HFFc6 (cell line): ENCODE results near the gene TMEM212. TPM values are rescaled to one million over a fixed set of nuclear protein-coding genes. Genes with fewer than 3 reads are reported as not detected.

Source experiments
- DNase-seq: peaks from one replicate; pipeline ENCODE4 v3.0.0-alpha.2; 2018
- H3K27ac Mint-ChIP-seq: 2 replicates; pipeline ENCODE4 v1.8.0; 2020; ENCODE audit warnings: mild to moderate bottlenecking, mixed read lengths
- H3K27me3 Mint-ChIP-seq: 2 replicates; pipeline ENCODE4 v1.8.0; 2021; ENCODE audit warnings: mild to moderate bottlenecking, moderate library complexity, mixed read lengths; ENCODE audit not compliant: insufficient read depth
- H3K36me3 Mint-ChIP-seq: 2 replicates; pipeline ENCODE4 v1.8.0; 2021; ENCODE audit warnings: low read depth, mixed read lengths
- H3K4me1 Mint-ChIP-seq: 2 replicates; pipeline ENCODE4 v1.8.0; 2020; ENCODE audit warnings: low read depth, mixed read lengths
- H3K4me3 Mint-ChIP-seq: 2 replicates; pipeline ENCODE4 v1.8.0; 2020; ENCODE audit warnings: mild to moderate bottlenecking, moderate library complexity, mixed read lengths
- H3K9me3 Mint-ChIP-seq: 2 replicates; pipeline ENCODE4 v1.8.0; 2020; ENCODE audit warnings: mild to moderate bottlenecking, mixed read lengths
- CTCF ChIP-seq: fragments of 200-600 bp; sonication (generic); IDR thresholded peaks from 2 replicates; pipeline ENCODE4 v1.5.0; 2021; ENCODE audit warnings: antibody characterized with exemption, mild to moderate bottlenecking
- total RNA-seq, 6 experiments: library from RNA; stranded (reverse); fragmentation: NEBNext Ultra II Directional; extraction: Animal tissue kit (Norgen Biotek cat#: 25700); gene quantifications; 2 replicates in 1 of 6; 3 replicates in 5 of 6; pipeline ENCODE4 v1.2.3, GENCODE V29; 2021

TMEM212 gene
- total RNA-seq, 6 experiments from 2014 or later = not detected

- no peak overlapping the region for H3K27ac Mint-ChIP-seq
- H3K4me3 Mint-ChIP-seq = no peak overlapping the region
- H3K36me3 Mint-ChIP-seq = no peaks in the 10 kb centered on the region
- peaks cover 42% of the 10 kb centered on the region for H3K4me1 Mint-ChIP-seq
- no peaks in the 10 kb centered on the region for H3K27me3 Mint-ChIP-seq
- no peak for TF ChIP-seq CTCF
- DNase-seq = no peak
- no peaks in the 10 kb centered on the region for H3K9me3 Mint-ChIP-seq
Observed at GRCh38 chr3:171840811-171841619, 2.1 kb upstream of the TMEM212 start.

GRCh38 chr3:171841620-171842000 lies 1.5 kb upstream of the TMEM212 start:
- H3K4me3 Mint-ChIP-seq = no peak overlapping the region
- H3K36me3 Mint-ChIP-seq = no peaks in the 10 kb centered on the region
- DNase-seq = no peak
- no peak overlapping the region for H3K27ac Mint-ChIP-seq
- H3K9me3 Mint-ChIP-seq = no peaks in the 10 kb centered on the region
- H3K27me3 Mint-ChIP-seq = no peaks in the 10 kb centered on the region
- TF ChIP-seq CTCF = no peak
- H3K4me1 Mint-ChIP-seq = peaks cover 48% of the 10 kb centered on the region

- Mint-ChIP-seq H3K4me1 (peaks cover 41% of the 10 kb centered on the region), H3K27me3 (peaks cover 1% of the 10 kb centered on the region; the same call in 1 of the 2 replicates), H3K9me3 (no peaks in the 10 kb centered on the region), H3K36me3 (no peaks in the 10 kb centered on the region), H3K27ac (no peak overlapping the region), H3K4me3 (no peak overlapping the region)
- no peak for TF ChIP-seq CTCF
- DNase-seq = no peak
Observed at GRCh38 chr3:171844873-171845272, 1.7 kb downstream of the TMEM212 start.

- Mint-ChIP-seq H3K27me3 (peaks cover 1% of the 10 kb centered on the region; the same call in 1 of the 2 replicates), H3K9me3 (no peaks in the 10 kb centered on the region), H3K36me3 (no peaks in the 10 kb centered on the region), H3K27ac (no peak overlapping the region), H3K4me3 (no peak overlapping the region), H3K4me1 (peaks cover 41% of the 10 kb centered on the region)
- no peak for TF ChIP-seq CTCF
- DNase-seq = no peak
Observed at GRCh38 chr3:171845481-171846284, 2.5 kb downstream of the TMEM212 start.

GRCh38 chr3:171846597-171846996 lies 3.4 kb downstream of the TMEM212 start:
- TF ChIP-seq CTCF = no peak
- Mint-ChIP-seq H3K9me3 (no peaks in the 10 kb centered on the region), H3K4me3 (no peak overlapping the region), H3K4me1 (peaks cover 38% of the 10 kb centered on the region), H3K36me3 (no peaks in the 10 kb centered on the region), H3K27ac (no peak overlapping the region), H3K27me3 (peaks cover 1% of the 10 kb centered on the region; the same call in 1 of the 2 replicates)
- DNase-seq = peak; percentile 24
